LNCAP (cell line): ENCODE results near the gene PRRC2B.
A peak's percentile ranks its signal among the peaks of the same experiment; 100 is the strongest.

Experiments used
- CTCF ChIP-seq: fragments of 450-650 bp; IDR thresholded peaks from 2 replicates; pipeline ENCODE4 v1.5.1; 2017; ENCODE audit warnings: mild to moderate bottlenecking

PRRC2B gene

DNA sequence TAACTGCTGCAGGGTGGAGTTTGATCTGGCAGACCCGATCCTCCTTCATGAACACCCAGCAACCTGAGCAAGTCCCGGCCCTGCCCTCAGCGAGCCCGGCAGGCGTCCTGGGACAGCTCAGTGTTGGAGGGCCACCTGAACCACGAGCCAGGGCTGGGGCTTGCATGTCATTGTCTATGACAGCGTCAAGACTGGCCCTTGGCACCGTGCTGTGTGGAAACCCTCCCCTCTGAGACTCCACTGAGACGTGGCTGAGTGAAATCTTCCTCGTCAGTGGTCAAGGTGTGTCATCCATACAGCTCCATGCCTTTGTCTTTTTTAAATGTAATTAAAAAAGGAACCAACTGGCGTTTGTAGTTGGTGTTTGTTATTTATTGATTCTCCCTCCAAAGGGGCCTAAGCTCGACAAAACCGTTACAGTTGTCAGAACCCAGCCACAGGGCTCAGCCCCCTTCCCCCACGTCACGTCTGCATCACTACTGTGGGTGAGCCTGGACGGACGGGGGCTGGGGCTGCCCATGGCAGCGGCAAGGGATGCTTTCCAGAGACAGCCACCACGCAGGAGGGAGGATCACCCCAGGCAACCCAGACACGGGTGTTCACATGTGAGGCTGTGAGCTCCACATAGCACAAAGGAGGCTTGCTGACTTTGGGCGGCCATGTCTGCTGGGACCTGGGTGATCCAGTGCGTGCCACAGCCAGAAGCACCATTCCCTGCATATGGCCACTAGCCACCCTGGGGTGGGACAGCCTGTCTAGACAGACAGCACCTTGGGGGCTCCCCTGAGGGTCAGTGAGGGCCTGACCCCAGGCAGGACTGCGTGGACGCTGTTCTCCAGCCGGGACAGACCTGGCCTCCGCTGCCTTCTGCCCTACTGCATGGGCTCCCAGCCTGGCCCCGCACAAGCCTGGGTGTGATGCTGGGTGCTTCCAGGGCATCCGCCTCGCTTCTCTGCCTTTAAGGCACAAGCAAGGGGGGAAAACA, 129.9 kb downstream of the PRRC2B start:
- no peak for TF ChIP-seq CTCF

DNA sequence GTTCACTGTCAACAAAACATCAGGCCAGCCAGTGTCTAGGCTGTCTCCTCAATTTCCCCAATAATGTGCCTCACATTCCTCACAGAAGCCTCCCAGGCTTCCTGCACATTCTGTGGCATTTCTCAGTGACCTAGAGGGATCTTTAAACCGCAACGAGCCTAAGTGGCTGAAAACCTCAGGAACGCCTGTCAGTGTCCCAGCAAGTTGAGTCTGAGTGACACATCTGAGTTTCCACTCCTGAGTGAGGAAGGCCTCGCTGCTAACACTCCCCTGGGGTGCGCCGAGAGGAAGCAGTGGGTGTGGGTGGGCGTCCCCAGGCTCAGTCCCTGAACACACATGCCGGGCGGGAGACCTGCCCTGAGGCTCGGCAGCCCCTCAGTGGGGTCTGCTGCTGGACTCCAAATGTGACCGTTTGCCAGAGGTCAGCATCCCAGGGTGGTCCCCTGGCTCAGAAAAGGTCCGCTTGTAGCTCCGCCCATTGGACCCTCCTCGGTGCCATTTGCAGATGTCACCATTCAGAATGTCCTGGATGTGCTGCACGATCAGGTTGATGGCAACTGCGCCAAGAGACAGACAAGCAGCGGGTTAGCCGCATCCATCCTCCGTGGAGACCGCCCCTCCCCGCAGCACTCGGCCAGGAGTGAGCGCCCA, 130.9 kb downstream of the PRRC2B start:
- no peak for TF ChIP-seq CTCF

GRCh38 chr9:131525643-131526565, 132.0 kb downstream of the PRRC2B start:
- TF ChIP-seq CTCF: no peak

DNA sequence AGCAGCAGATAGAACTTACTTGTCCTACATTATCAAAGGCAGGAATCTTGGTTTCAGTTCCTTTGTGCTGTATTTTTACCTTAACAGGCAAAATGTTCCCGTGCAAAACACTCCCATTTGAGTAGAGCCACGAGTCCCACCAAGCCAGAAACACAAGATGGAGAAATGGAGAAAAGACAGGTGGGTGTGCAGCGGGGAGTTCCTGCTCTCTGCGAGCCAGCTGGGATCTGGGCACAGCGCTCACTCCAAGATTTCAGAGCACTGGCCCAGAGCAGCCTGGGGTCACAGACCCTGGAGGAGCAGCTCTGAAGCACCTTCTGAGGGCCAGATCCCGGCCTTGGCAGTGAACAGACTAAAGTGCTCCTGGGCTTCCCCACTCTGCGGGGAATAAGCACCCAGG, 134.3 kb downstream of the PRRC2B start:
- no peak for TF ChIP-seq CTCF

DNA sequence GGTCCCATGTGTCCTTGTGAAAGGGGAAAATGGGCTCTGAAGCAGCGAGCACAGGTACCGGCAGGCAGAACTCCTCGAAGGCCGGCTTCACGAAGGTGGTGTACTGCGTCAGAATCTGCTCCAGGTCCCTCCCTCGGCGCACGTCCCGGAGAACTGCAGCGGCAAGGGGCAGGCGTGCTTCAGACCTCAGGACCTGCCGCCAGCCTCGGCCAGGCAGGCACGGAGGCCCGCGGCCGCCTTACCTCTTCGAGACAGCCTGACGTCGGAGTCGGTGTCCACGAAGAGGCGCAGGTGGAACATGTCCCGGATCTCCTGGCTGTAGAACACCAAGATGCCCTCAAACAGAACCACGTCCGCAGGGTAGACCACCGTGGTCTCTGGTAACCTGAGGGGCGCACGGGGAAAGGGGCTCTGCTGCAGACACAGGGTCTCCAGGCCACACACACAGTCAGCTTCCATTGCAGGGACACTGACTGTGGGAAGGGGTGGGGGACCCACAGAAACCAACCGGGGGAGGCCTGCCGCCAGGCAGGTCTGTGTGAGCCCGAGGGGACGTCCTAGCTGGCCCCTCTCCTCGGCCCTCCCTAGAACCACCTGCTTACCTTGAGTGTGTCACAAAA, 135.1 kb downstream of the PRRC2B start:
- no peak for TF ChIP-seq CTCF

DNA sequence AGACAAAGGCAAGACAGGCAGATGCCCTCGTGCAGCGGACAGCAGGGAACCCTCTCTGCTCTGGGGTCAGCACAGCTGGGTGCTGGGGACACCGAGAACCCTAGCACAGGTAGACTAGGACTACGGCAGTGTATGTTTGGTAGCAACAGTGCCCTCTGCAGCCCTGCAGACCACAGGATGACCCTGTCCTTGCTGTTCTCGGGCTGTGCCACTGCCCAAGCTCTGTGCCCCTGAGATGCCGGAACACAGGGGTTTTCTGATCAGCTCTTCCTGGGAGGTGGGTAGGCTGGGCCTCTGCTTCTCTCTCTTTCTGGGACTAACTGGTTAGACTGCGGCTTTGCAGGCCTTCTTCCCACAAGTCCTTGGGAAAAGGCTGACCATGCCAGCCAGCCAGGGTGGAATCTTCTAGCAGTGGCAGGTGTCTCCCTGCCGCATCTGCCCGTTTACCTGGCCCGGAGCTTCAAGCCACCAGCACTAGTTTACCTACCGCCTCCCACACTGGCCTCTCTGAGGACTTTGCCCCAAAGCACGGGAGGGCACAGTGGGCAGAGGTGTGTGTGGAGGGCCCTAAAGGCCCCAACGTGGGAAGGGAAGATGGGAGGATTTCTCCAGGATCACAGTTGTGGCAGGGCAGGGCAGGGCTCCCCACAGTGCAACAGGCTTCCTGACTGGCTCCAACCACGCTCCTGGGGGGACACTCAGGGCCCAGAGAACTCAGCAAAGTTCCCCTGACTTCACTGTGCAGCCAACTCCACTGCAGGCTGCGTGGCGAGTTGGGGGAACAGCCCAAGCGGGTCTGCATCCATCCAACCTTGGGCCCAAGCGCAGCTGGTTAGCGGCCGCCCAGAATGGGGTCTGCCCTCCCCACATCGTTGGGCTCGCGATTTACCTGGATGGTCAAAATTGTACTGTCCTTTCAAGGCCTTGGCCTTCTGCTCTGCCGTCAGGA, 136.0 kb downstream of the PRRC2B start:
- TF ChIP-seq CTCF: peak; percentile 35; the same call in 1 of the 2 replicates
